ENCODE results near the gene ABLIM3. TPM values are rescaled to one million over a fixed set of nuclear protein-coding genes. Genes with fewer than 3 reads are reported as not detected.

Gene ABLIM3
- total and polyA plus RNA-seq, 2 of the 13 experiments (the other 11 are each of a cell fraction or from before 2014, with no cell fraction given): 0.53 to 6.3 TPM

DNA sequence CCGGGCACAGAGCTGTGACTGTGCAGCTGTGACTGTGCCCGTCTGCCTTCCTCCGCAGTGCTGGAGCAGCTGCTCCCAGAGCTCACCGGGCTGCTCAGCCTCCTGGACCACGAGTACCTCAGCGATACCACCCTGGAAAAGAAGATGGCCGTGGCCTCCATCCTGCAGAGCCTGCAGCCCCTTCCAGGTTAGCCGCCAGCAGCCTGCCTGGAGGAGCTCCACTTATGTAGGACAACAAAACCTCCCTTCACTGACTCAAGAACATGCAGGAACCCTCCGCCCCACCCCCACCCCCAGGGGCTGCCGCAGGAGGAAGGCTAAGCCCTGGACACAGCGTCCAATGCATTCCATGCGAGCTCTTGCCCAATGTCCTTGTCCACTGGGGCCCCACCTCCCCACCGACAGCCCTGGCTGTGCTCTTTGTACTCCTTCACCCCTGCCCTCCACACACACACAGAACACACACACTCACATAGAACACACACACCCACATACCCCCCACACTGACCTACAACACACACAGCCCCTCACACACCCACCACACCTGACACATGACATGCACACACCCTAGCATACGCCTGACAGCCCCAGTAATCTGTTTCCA, 158.3 kb downstream of the ABLIM3 start (continued):
- TF ChIP-seq FOXK1 (CRISPR knock-in tag; IDR thresholded peaks at IDR 0.05; ENCODE audit: borderline replicate concordance, low read depth) (peak; percentile 47; the same call in 1 of the 2 replicates), ZSCAN31 (CRISPR knock-in tag; IDR thresholded peaks at IDR 0.05; ENCODE audit: low read depth) (0 out of 2 replicates have a peak, but pooled peaks have one; percentile 23)
- TF ChIP-seq, protein P1, sequence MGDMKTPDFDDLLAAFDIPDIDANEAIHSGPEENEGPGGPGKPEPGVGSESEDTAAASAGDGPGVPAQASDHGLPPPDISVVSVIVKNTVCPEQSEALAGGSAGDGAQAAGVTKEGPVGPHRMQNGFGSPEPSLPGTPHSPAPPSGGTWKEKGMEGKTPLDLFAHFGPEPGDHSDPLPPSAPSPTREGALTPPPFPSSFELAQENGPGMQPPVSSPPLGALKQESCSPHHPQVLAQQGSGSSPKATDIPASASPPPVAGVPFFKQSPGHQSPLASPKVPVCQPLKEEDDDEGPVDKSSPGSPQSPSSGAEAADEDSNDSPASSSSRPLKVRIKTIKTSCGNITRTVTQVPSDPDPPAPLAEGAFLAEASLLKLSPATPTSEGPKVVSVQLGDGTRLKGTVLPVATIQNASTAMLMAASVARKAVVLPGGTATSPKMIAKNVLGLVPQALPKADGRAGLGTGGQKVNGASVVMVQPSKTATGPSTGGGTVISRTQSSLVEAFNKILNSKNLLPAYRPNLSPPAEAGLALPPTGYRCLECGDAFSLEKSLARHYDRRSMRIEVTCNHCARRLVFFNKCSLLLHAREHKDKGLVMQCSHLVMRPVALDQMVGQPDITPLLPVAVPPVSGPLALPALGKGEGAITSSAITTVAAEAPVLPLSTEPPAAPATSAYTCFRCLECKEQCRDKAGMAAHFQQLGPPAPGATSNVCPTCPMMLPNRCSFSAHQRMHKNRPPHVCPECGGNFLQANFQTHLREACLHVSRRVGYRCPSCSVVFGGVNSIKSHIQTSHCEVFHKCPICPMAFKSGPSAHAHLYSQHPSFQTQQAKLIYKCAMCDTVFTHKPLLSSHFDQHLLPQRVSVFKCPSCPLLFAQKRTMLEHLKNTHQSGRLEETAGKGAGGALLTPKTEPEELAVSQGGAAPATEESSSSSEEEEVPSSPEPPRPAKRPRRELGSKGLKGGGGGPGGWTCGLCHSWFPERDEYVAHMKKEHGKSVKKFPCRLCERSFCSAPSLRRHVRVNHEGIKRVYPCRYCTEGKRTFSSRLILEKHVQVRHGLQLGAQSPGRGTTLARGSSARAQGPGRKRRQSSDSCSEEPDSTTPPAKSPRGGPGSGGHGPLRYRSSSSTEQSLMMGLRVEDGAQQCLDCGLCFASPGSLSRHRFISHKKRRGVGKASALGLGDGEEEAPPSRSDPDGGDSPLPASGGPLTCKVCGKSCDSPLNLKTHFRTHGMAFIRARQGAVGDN (CRISPR knock-in tag; IDR thresholded peaks at IDR 0.05): peak; percentile 53; the same call in 1 of the 2 replicates
- TF ChIP-seq, protein P2, sequence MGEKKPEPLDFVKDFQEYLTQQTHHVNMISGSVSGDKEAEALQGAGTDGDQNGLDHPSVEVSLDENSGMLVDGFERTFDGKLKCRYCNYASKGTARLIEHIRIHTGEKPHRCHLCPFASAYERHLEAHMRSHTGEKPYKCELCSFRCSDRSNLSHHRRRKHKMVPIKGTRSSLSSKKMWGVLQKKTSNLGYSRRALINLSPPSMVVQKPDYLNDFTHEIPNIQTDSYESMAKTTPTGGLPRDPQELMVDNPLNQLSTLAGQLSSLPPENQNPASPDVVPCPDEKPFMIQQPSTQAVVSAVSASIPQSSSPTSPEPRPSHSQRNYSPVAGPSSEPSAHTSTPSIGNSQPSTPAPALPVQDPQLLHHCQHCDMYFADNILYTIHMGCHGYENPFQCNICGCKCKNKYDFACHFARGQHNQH (CRISPR knock-in tag; IDR thresholded peaks at IDR 0.05): peak; percentile 41; the same call in 1 of the 2 replicates
- TF ChIP-seq, protein P3, sequence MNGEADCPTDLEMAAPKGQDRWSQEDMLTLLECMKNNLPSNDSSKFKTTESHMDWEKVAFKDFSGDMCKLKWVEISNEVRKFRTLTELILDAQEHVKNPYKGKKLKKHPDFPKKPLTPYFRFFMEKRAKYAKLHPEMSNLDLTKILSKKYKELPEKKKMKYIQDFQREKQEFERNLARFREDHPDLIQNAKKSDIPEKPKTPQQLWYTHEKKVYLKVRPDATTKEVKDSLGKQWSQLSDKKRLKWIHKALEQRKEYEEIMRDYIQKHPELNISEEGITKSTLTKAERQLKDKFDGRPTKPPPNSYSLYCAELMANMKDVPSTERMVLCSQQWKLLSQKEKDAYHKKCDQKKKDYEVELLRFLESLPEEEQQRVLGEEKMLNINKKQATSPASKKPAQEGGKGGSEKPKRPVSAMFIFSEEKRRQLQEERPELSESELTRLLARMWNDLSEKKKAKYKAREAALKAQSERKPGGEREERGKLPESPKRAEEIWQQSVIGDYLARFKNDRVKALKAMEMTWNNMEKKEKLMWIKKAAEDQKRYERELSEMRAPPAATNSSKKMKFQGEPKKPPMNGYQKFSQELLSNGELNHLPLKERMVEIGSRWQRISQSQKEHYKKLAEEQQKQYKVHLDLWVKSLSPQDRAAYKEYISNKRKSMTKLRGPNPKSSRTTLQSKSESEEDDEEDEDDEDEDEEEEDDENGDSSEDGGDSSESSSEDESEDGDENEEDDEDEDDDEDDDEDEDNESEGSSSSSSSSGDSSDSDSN (CRISPR knock-in tag; IDR thresholded peaks at IDR 0.05): 0 out of 2 replicates have a peak, but pooled peaks have one; percentile 32
